HEK293 (cell line): ENCODE results near the gene WDR86.

Source experiments
- YY1 ChIP-seq: fragments of 450-650 bp; formaldehyde crosslinking; IDR thresholded peaks from 2 replicates; pipeline ENCODE4 v1.5.1; 2018; ENCODE audit warnings: missing biosample characterization, missing genetic modification characterization
- ZBTB10 ChIP-seq: fragments of 450-650 bp; formaldehyde crosslinking; IDR thresholded peaks from 2 replicates; pipeline ENCODE4 v1.5.1; 2016; ENCODE audit warnings: missing biosample characterization, missing genetic modification characterization
- ZNF10 ChIP-seq: fragments of 450-650 bp; formaldehyde crosslinking; IDR thresholded peaks from 2 replicates; pipeline ENCODE4 v1.5.1; 2017; ENCODE audit warnings: missing biosample characterization, missing genetic modification characterization
- ZNF239 ChIP-seq: fragments of 450-650 bp; formaldehyde crosslinking; IDR thresholded peaks from 2 replicates; pipeline ENCODE4 v1.5.1; 2016; ENCODE audit warnings: missing biosample characterization, missing genetic modification characterization
- ZNF501 ChIP-seq: fragments of 450-650 bp; formaldehyde crosslinking; IDR thresholded peaks from 2 replicates; pipeline ENCODE4 v1.5.1; 2016; ENCODE audit warnings: missing biosample characterization, missing genetic modification characterization
- ZNF76 ChIP-seq: fragments of 450-650 bp; formaldehyde crosslinking; IDR thresholded peaks from 2 replicates; pipeline ENCODE4; 2016; ENCODE audit warnings: low read depth, missing biosample characterization, missing genetic modification characterization, borderline replicate concordance
- TF ChIP-seq, protein P1 (sequence below): fragments of 450-650 bp; formaldehyde crosslinking; IDR thresholded peaks from 2 replicates; pipeline ENCODE4 v1.5.1; 2016; ENCODE audit warnings: missing biosample characterization, missing genetic modification characterization
- TF ChIP-seq, protein P2 (sequence below): fragments of 450-650 bp; formaldehyde crosslinking; IDR thresholded peaks from 2 replicates; pipeline ENCODE4 v1.5.1; 2016; ENCODE audit warnings: missing biosample characterization, missing genetic modification characterization

DNA sequence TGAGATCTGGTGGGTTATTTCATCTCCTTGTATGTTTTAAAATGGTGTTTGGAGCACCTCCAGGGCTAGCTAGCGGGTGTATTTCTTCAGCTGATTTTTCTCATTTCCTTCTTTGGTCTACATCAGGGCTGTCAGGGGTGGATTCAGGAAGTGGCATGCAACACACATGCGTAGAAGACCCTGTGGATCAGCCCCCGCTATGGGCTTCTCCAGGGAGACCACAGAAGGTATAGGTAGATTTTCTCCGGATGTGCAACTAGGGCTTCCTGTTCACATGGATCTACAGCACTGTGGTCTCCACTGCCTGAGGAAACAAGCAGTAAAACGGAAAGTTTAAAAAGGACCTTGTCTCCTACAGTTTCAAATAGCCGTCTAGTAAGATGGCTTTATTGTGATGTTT is 57.9 kb downstream of the WDR86 start:
- TF ChIP-seq ZNF501 (tag by site-specific recombination): no peak
- TF ChIP-seq ZNF76 (tag by site-specific recombination): no peak
- no peak for TF ChIP-seq ZNF10 (tag by site-specific recombination)
- TF ChIP-seq YY1 (tag by site-specific recombination): no peak
- no peak for TF ChIP-seq ZBTB10 (tag by site-specific recombination)
- TF ChIP-seq, protein P1, sequence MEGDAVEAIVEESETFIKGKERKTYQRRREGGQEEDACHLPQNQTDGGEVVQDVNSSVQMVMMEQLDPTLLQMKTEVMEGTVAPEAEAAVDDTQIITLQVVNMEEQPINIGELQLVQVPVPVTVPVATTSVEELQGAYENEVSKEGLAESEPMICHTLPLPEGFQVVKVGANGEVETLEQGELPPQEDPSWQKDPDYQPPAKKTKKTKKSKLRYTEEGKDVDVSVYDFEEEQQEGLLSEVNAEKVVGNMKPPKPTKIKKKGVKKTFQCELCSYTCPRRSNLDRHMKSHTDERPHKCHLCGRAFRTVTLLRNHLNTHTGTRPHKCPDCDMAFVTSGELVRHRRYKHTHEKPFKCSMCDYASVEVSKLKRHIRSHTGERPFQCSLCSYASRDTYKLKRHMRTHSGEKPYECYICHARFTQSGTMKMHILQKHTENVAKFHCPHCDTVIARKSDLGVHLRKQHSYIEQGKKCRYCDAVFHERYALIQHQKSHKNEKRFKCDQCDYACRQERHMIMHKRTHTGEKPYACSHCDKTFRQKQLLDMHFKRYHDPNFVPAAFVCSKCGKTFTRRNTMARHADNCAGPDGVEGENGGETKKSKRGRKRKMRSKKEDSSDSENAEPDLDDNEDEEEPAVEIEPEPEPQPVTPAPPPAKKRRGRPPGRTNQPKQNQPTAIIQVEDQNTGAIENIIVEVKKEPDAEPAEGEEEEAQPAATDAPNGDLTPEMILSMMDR: no peak
- TF ChIP-seq ZNF239: no peak
- TF ChIP-seq, protein P2, sequence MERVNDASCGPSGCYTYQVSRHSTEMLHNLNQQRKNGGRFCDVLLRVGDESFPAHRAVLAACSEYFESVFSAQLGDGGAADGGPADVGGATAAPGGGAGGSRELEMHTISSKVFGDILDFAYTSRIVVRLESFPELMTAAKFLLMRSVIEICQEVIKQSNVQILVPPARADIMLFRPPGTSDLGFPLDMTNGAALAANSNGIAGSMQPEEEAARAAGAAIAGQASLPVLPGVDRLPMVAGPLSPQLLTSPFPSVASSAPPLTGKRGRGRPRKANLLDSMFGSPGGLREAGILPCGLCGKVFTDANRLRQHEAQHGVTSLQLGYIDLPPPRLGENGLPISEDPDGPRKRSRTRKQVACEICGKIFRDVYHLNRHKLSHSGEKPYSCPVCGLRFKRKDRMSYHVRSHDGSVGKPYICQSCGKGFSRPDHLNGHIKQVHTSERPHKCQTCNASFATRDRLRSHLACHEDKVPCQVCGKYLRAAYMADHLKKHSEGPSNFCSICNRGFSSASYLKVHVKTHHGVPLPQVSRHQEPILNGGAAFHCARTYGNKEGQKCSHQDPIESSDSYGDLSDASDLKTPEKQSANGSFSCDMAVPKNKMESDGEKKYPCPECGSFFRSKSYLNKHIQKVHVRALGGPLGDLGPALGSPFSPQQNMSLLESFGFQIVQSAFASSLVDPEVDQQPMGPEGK (tag by site-specific recombination): no peak
